H1 (cell line): Measurements from ENCODE around the gene DIPK1B. TPM values are rescaled to one million over a fixed set of nuclear protein-coding genes. Genes with fewer than 3 reads are reported as not detected.

Source experiments
- CTCF ChIA-PET: fragments of 300-600 bp; sonication (Branson Sonifier 250); formaldehyde crosslinking; loops from one replicate; lab custom pipeline; 2021; ENCODE audit not compliant: partially characterized antibody; lab: Charles Lee
- POLR2A ChIA-PET: fragments of 300-600 bp; sonication (Branson Sonifier 250); formaldehyde crosslinking; loops from one replicate; lab custom pipeline; 2021; ENCODE audit warnings: inconsistent platforms; ENCODE audit not compliant: partially characterized antibody; lab: Charles Lee
- DNase-seq, 2 experiments: peaks; one replicate each; pipeline versions ENCODE4 v3.0.0 to v3.0.0-alpha.2; 2010 to 2022; ENCODE audit warnings: low spot score in 2 of 2, low read depth in 1 of 2, mixed read lengths in 1 of 2
- FAIRE-seq: peaks from 2 replicates; lab custom pipeline; 2011; peaks lifted over from hg19 to GRCh38; lab: Jason Lieb, UNC
- H2AFZ ChIP-seq: 2 replicates; pipeline ENCODE4 v1.8.1; 2012; ENCODE audit warnings: low read length, inconsistent platforms
- H2AK5ac ChIP-seq: 2 replicates; pipeline ENCODE4 v1.6.1; 2013; ENCODE audit warnings: low read depth, low read length
- H2BK120ac ChIP-seq: replicated peaks from 2 replicates; pipeline ENCODE3; 2013; ENCODE audit warnings: low read depth, low read length, inconsistent platforms
- H2BK12ac ChIP-seq: 2 replicates; pipeline ENCODE4 v1.6.1; 2013; ENCODE audit warnings: low read depth, low read length
- H2BK15ac ChIP-seq: 2 replicates; pipeline ENCODE4 v1.6.1; 2013; ENCODE audit warnings: low read length
- H2BK20ac ChIP-seq: 2 replicates; pipeline ENCODE4 v1.6.1; 2013; ENCODE audit warnings: low read length
- H2BK5ac ChIP-seq: 2 replicates; pipeline ENCODE4 v1.6.1; 2013; ENCODE audit warnings: low read depth, low read length
- H3K14ac ChIP-seq: 2 replicates; pipeline ENCODE4 v1.6.1; 2013; ENCODE audit warnings: inconsistent platforms; ENCODE audit not compliant: insufficient read length
- H3K18ac ChIP-seq: 2 replicates; pipeline ENCODE4 v1.6.1; 2013; ENCODE audit warnings: low read length; ENCODE audit errors: extremely low read depth
- H3K23ac ChIP-seq: 2 replicates; pipeline ENCODE4 v1.6.1; 2013; ENCODE audit warnings: inconsistent platforms; ENCODE audit not compliant: insufficient read length
- H3K23me2 ChIP-seq: 2 replicates; pipeline ENCODE4 v1.6.1; 2013; ENCODE audit warnings: low read depth, low read length
- H3K27ac ChIP-seq: 2 replicates; pipeline ENCODE4 v1.6.1; 2011; ENCODE audit warnings: low read depth, low read length, inconsistent platforms
- H3K27me3 ChIP-seq, 4 experiments: replicated peaks in 1 of 4; 1 replicate in 1 of 4; 2 replicates in 3 of 4; pipeline versions ENCODE4 v1.6.1 to v1.8.1; 2011 to 2013; ENCODE audit warnings: low read length in 3 of 4, mild to moderate bottlenecking in 3 of 4, inconsistent platforms in 2 of 4, mixed read lengths in 2 of 4, moderate library complexity in 1 of 4; ENCODE audit not compliant: control insufficient read depth in 3 of 4, insufficient read depth in 3 of 4; ENCODE audit errors: extremely low read depth in 1 of 4
- H3K36me3 ChIP-seq, 4 experiments: 2 replicates each; pipeline versions ENCODE4 v1.6.1 to v1.8.1; 2011 to 2013; ENCODE audit warnings: mild to moderate bottlenecking in 4 of 4, low read length in 3 of 4, moderate library complexity in 2 of 4, control low read depth in 1 of 4, inconsistent platforms in 1 of 4; ENCODE audit not compliant: insufficient read depth in 4 of 4, control insufficient read depth in 2 of 4
- H3K4ac ChIP-seq: replicated peaks from 2 replicates; pipeline ENCODE3; 2013; ENCODE audit warnings: low read length, low read depth, mixed read lengths, inconsistent platforms; ENCODE audit not compliant: insufficient read length
- H3K4me1 ChIP-seq, 4 experiments: replicated peaks in 1 of 4; 1 replicate in 1 of 4; 2 replicates in 3 of 4; pipeline versions ENCODE4 v1.6.1 to v1.8.1; 2011 to 2013; ENCODE audit warnings: low read length in 3 of 4, inconsistent platforms in 2 of 4, mixed read lengths in 1 of 4; ENCODE audit not compliant: insufficient read depth in 4 of 4, control insufficient read depth in 3 of 4
- H3K4me2 ChIP-seq, 2 experiments: 2 replicates each; pipeline versions ENCODE4 v1.6.1 to v1.8.1; 2011 to 2013; ENCODE audit warnings: low read depth in 2 of 2, low read length in 2 of 2, control low read depth in 1 of 2, inconsistent platforms in 1 of 2, mild to moderate bottlenecking in 1 of 2; ENCODE audit not compliant: insufficient read depth in 1 of 2
- H3K4me3 ChIP-seq, 4 experiments: fragments of 200-600, 300-600 bp in 1 of 4; sonication (generic), shearing (Covaris generic), sonication (Bioruptor Twin) in 1 of 4; 2 replicates each; pipeline versions ENCODE4 v1.5.1 to v1.8.1; 2011 to 2016; ENCODE audit warnings: low read length in 4 of 4, low read depth in 3 of 4, control low read depth in 2 of 4, inconsistent platforms in 2 of 4, mild to moderate bottlenecking in 2 of 4, mixed read lengths in 1 of 4, moderate library complexity in 1 of 4; ENCODE audit not compliant: insufficient read depth in 2 of 4; ENCODE audit errors: extremely low read depth in 1 of 4
- H3K56ac ChIP-seq: replicated peaks from 2 replicates; pipeline ENCODE3; 2013; ENCODE audit warnings: low read depth, mild to moderate bottlenecking, mixed read lengths, low read length, inconsistent platforms; ENCODE audit not compliant: insufficient read length
- H3K79me1 ChIP-seq: 2 replicates; pipeline ENCODE4 v1.6.1; 2013; ENCODE audit warnings: low read depth, low read length, control low read depth
- H3K79me2 ChIP-seq, 2 experiments: 2 replicates each; pipeline versions ENCODE4 v1.6.1 to v1.8.1; 2012 to 2013; ENCODE audit warnings: low read length in 2 of 2, mild to moderate bottlenecking in 2 of 2, inconsistent platforms in 1 of 2; ENCODE audit not compliant: insufficient read depth in 2 of 2, control insufficient read depth in 1 of 2
- H3K9ac ChIP-seq, 4 experiments: replicated peaks in 1 of 4; 1 replicate in 1 of 4; 2 replicates in 3 of 4; pipeline versions ENCODE4 v1.6.1 to v1.8.1; 2011 to 2013; ENCODE audit warnings: low read depth in 3 of 4, low read length in 3 of 4, control low read depth in 2 of 4, mild to moderate bottlenecking in 2 of 4, moderate library complexity in 2 of 4, inconsistent platforms in 1 of 4; ENCODE audit errors: extremely low read depth in 1 of 4
- H3K9me3 ChIP-seq, 2 experiments: 2 replicates each; pipeline versions ENCODE4 v1.6.1 to v1.8.1; 2012 to 2013; ENCODE audit warnings: mild to moderate bottlenecking in 2 of 2, moderate library complexity in 2 of 2, control low read depth in 1 of 2, inconsistent platforms in 1 of 2, low read depth in 1 of 2, low read length in 1 of 2, mixed read lengths in 1 of 2; ENCODE audit not compliant: insufficient read depth in 2 of 2
- H4K20me1 ChIP-seq, 2 experiments: replicated peaks in 1 of 2; 2 replicates each; pipeline versions ENCODE3 to v1.8.1; 2011 to 2013; ENCODE audit warnings: inconsistent platforms in 2 of 2, low read length in 2 of 2, mild to moderate bottlenecking in 1 of 2; ENCODE audit not compliant: insufficient read depth in 2 of 2, control insufficient read depth in 1 of 2
- H4K5ac ChIP-seq: 2 replicates; pipeline ENCODE4 v1.6.1; 2013; ENCODE audit warnings: low read length, low read depth, mixed read lengths, inconsistent platforms; ENCODE audit not compliant: insufficient read length
- H4K8ac ChIP-seq: 2 replicates; pipeline ENCODE4 v1.8.0; 2013; ENCODE audit warnings: mild to moderate bottlenecking, moderate library complexity, low read length, inconsistent platforms; ENCODE audit not compliant: insufficient read depth; ENCODE audit errors: extremely low read depth
- H4K91ac ChIP-seq: replicated peaks from 2 replicates; pipeline ENCODE3; 2013; ENCODE audit warnings: low read length, mixed read lengths, inconsistent platforms; ENCODE audit not compliant: insufficient read length
- ATF2 ChIP-seq: IDR thresholded peaks from 2 replicates; pipeline ENCODE4 v1.6.1; 2012; ENCODE audit warnings: low read length, inconsistent platforms
- BRCA1 ChIP-seq: IDR thresholded peaks from 2 replicates; pipeline ENCODE4 v1.6.1; 2012; ENCODE audit warnings: low read depth, low read length, improper control_type of control experiment
- CEBPB ChIP-seq: IDR thresholded peaks from 2 replicates; pipeline ENCODE4 v1.6.1; 2012; ENCODE audit warnings: low read depth, low read length
- CHD1 ChIP-seq: IDR thresholded peaks from 2 replicates; pipeline ENCODE4 v1.6.1; 2012; ENCODE audit warnings: low read depth, low read length, improper control_type of control experiment
- HDAC6 ChIP-seq: IDR thresholded peaks from one replicate; pipeline ENCODE4 v1.7.1; 2012; ENCODE audit warnings: low read depth, mild to moderate bottlenecking, inconsistent platforms, low read length, moderate library complexity
- POLR2A ChIP-seq, 2 experiments: IDR thresholded peaks; 1 replicate in 1 of 2; 2 replicates in 1 of 2; pipeline ENCODE4 v1.6.1; 2011; ENCODE audit warnings: low read depth in 2 of 2, low read length in 2 of 2, mild to moderate bottlenecking in 2 of 2; ENCODE audit errors: control extremely low read depth in 1 of 2
- RBBP5 ChIP-seq: IDR thresholded peaks from 2 replicates; pipeline ENCODE4 v1.7.1; 2012; ENCODE audit warnings: low read depth, mild to moderate bottlenecking, inconsistent platforms, low read length, moderate library complexity, borderline replicate concordance
- SIN3A ChIP-seq, 2 experiments: IDR thresholded peaks in 1 of 2; conservative IDR thresholded peaks in 1 of 2; 2 replicates each; pipeline ENCODE4 v1.6.1; 2011 to 2012; ENCODE audit warnings: low read length in 2 of 2, improper control_type of control experiment in 1 of 2, low read depth in 1 of 2, mild to moderate bottlenecking in 1 of 2
- SP1 ChIP-seq: IDR thresholded peaks from 2 replicates; pipeline ENCODE4 v1.6.1; 2011; ENCODE audit warnings: low read depth, low read length
- SUZ12 ChIP-seq: fragments of 200-600 bp; sonication (generic); IDR thresholded peaks from 2 replicates; pipeline ENCODE4 v1.6.1; 2012; ENCODE audit warnings: mild to moderate bottlenecking, inconsistent platforms, low read length, moderate library complexity, mixed read lengths
- TAF7 ChIP-seq: optimal IDR thresholded peaks from 2 replicates; pipeline ENCODE3; 2011; ENCODE audit warnings: low read depth, mild to moderate bottlenecking, inconsistent platforms, low read length, moderate library complexity, borderline replicate concordance
- TCF12 ChIP-seq: IDR thresholded peaks from 2 replicates; pipeline ENCODE4 v1.6.1; 2011; ENCODE audit warnings: low read depth, mild to moderate bottlenecking, low read length
- YY1 ChIP-seq: IDR thresholded peaks from 2 replicates; pipeline ENCODE4 v1.6.1; 2011; ENCODE audit warnings: low read depth, mild to moderate bottlenecking, low read length
- WGBS, 2 experiments: shearing (Covaris generic) in 1 of 2; methylation state at CpG; one replicate each; pipeline versions ENCODE4 v1.1.6 to v1.1.7; 2013 to 2015; ENCODE audit warnings: low lambda C conversion rate in 2 of 2, mixed read lengths in 2 of 2, inconsistent platforms in 1 of 2, low coverage in 1 of 2, missing lambda C conversion rate in 1 of 2; ENCODE audit not compliant: insufficient replicate concordance in 2 of 2, insufficient coverage in 1 of 2, insufficient read length in 1 of 2; ENCODE audit errors: extremely low coverage in 1 of 2, missing lambda C conversion rate in 1 of 2; 5-methylcytosine and 5-hydroxymethylcytosine counted together
- polyA plus RNA-seq, 7 experiments: library from polyadenylated mRNA; depleted of rRNA in 3 of 7; stranded (reverse) in 5 of 7; unstranded in 2 of 7; fragments of >200 nt in 5 of 7; fragments of 200-250 nt in 2 of 7; gene quantifications; 1 replicate in 5 of 7; 2 replicates in 1 of 7; 4 replicates in 1 of 7; pipeline versions ENCODE4 v1.2.1 to v1.2.3, GENCODE V29; 2011 to 2013; ENCODE audit warnings: missing spikeins in 2 of 7, mixed read lengths in 2 of 7
- total RNA-seq: library from RNA; stranded (reverse); fragmentation: NEBNext Ultra II Directional; extraction: Animal tissue kit (Norgen Biotek cat#: 25700); gene quantifications from 2 replicates; pipeline ENCODE4 v1.2.1, GENCODE V29; 2021

The DIPK1B gene
- total and polyA plus RNA-seq, 2 of the 8 experiments (the other 6 are each of a cell fraction or from before 2014, with no cell fraction given): 32.3 to 64.8 TPM

GRCh38 chr9:136729926-136730325 is 17.6 kb downstream of the DIPK1B start:
- no peak overlapping the region for H2BK15ac ChIP-seq
- ChIA-PET CTCF (interaction anchor here (0.6 to 6.8 kb wide), 9 partner anchors 9 to 338 kb away, joined by 3 to 62 read pairs (median 6); partner anchors contain the start of genes LCN10 and LCN8), POLR2A (interaction anchor here (1.0 to 14.1 kb wide), 8 partner anchors 8 to 406 kb away, joined by 3 to 223 read pairs (median 6); partner anchors contain the start of genes AGPAT2, DIPK1B, LCN10 and LCN6)
- no peak overlapping the region for H4K91ac ChIP-seq
- no peak overlapping the region for H4K5ac ChIP-seq
- peaks cover 19 to 24% of the 10 kb centered on the region in 2 experiments for H4K20me1 ChIP-seq
- H3K36me3 ChIP-seq: peaks cover 9 to 18% (median 16%) of the 10 kb centered on the region in 4 experiments
- peaks cover 3 to 16% (median 5%) of the 10 kb centered on the region in 4 experiments for H3K4me1 ChIP-seq
- WGBS, 2 experiments: 89% methylated on average over 8 of the region's 8 CpGs; no CpG with 5 or more reads in 1 of the 2 experiments
- peaks cover 13% of the 10 kb centered on the region; the same call in 1 of the 2 replicates for H3K23me2 ChIP-seq
- no peak overlapping the region for H2BK5ac ChIP-seq
- no peak for FAIRE-seq
- H2BK20ac ChIP-seq: no peak overlapping the region
- DNase-seq: no peak
- H3K4me2 ChIP-seq: no peak overlapping the region; a peak in 1 of 4 replicates
- H3K23ac ChIP-seq: no peak overlapping the region
- H4K8ac ChIP-seq: peak overlapping the region; percentile 36; the same call in 1 of the 2 replicates
- peaks cover 8 to 36% of the 10 kb centered on the region in 2 experiments for H3K79me2 ChIP-seq
- no peak overlapping the region for H3K4me3 ChIP-seq
- H3K56ac ChIP-seq: no peak overlapping the region
- H3K9ac ChIP-seq: no peak overlapping the region
- no peak overlapping the region for H3K4ac ChIP-seq
- H2BK120ac ChIP-seq: no peak overlapping the region
- no peak overlapping the region for H3K14ac ChIP-seq
- peaks cover 0 to 9% (median 5%) of the 10 kb centered on the region in 4 experiments; a peak in 5 of 7 replicates for H3K27me3 ChIP-seq
- H3K79me1 ChIP-seq: peaks cover 11% of the 10 kb centered on the region; the same call in 1 of the 2 replicates
- H3K27ac ChIP-seq: no peak overlapping the region
- H2AK5ac ChIP-seq: no peak overlapping the region
- no peaks in the 10 kb centered on the region for H3K9me3 ChIP-seq
- H2AFZ ChIP-seq: no peak overlapping the region
- no peak overlapping the region for H3K18ac ChIP-seq
- H2BK12ac ChIP-seq: no peak overlapping the region
- TF ChIP-seq YY1 (no peak), BRCA1 (no peak), RBBP5 (no peak), TCF12 (no peak), POLR2A (IDR thresholded peaks at IDR 0.05; ENCODE audit: control extremely low read depth in 1 of 2, low read depth in 2 of 2, low read length in 2 of 2) (no peak), ATF2 (no peak), CHD1 (no peak), SP1 (no peak), TAF7 (no peak), CEBPB (no peak), SIN3A (conservative IDR thresholded peaks at IDR 0.05 in 1 of 2, IDR thresholded peaks at IDR 0.05 in 1 of 2; ENCODE audit: low read depth in 1 of 2, low read length in 2 of 2) (no peak), HDAC6 (no peak), SUZ12 (no peak)
